Germinal center (tissue), 1 donor: ENCODE data around the gene HOXA7.
A peak's percentile ranks its signal among the peaks of the same experiment; 100 is the strongest.

ENCODE experiments used
- DNase-seq: peaks from one replicate; pipeline ENCODE4 v3.0.0; 2012; ENCODE audit warnings: mixed read lengths, low spot score

The HOXA7 gene

GRCh38 chr7:27182285-27182841 is 25.9 kb upstream of the HOXA7 start:
- DNase-seq: no peak

- no peak for DNase-seq
Observed at GRCh38 chr7:27181795-27182275, 25.4 kb upstream of the HOXA7 start.

- no peak for DNase-seq
Observed at GRCh38 chr7:27180431-27181420, 24.3 kb upstream of the HOXA7 start.

- DNase-seq: peak; percentile 84
Observed at GRCh38 chr7:27179503-27180430, 23.3 kb upstream of the HOXA7 start.

GRCh38 chr7:27179030-27179429 is 22.6 kb upstream of the HOXA7 start:
- no peak for DNase-seq

- no peak for DNase-seq
Observed at GRCh38 chr7:27178366-27178765, 21.9 kb upstream of the HOXA7 start.

- DNase-seq: no peak
Observed at GRCh38 chr7:27177795-27178320, 21.4 kb upstream of the HOXA7 start.

- DNase-seq: no peak
Observed at GRCh38 chr7:27176962-27177794, 20.7 kb upstream of the HOXA7 start.

- no peak for DNase-seq
Observed at GRCh38 chr7:27176524-27176845, 20.0 kb upstream of the HOXA7 start.

GRCh38 chr7:27175626-27176523 is 19.4 kb upstream of the HOXA7 start:
- no peak for DNase-seq

GRCh38 chr7:27174874-27175625 is 18.6 kb upstream of the HOXA7 start:
- DNase-seq: no peak

- DNase-seq: no peak
Observed at GRCh38 chr7:27173956-27174873, 17.7 kb upstream of the HOXA7 start, which contains the start of gene HOXA10. HOXA10 (minus strand) TSS chr7:27174320; CDS start chr7:27174306, 14 bp downstream.

- DNase-seq: no peak
Observed at GRCh38 chr7:27173511-27173955, 17.1 kb upstream of the HOXA7 start.

GRCh38 chr7:27172823-27173510 is 16.5 kb upstream of the HOXA7 start:
- no peak for DNase-seq

- DNase-seq: no peak
Observed at GRCh38 chr7:27172315-27172774, 15.9 kb upstream of the HOXA7 start.

- DNase-seq: no peak
Observed at GRCh38 chr7:27171637-27172314, 15.3 kb upstream of the HOXA7 start.

- no peak for DNase-seq
Observed at GRCh38 chr7:27171325-27171636, 14.8 kb upstream of the HOXA7 start.
